ENCODE data around the gene FCRL3.

DNA sequence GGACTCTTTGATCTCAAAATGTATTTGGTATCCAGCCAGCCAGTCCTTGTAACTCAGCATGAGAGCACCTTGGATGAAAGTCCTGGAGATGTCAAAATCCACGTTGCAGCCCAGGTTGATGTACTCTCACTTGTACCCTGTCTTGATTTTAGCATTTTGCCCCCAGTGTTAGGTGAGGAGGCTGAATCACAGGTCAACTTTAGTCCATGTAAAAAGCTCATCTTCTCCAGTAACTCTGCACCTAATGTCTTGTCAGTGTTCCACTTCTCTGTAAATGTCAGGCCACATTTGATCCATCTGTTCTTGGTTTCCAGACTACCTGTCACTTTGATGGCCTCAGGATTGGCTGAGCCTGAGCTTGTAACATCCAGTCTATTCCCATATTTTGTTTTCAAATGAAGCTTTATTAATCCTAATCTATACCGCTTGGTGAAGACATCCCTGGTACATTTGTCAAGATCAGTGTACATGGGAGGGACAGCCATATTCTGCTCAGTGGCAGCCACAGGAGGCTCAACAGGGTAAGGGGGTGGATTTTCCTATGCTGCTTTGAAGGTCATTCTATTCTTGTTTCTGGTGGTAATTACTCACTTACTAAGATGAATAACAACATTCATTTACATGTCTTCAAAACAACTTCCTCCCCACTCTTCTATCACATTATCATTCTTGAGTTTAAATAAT lies 24.1 kb upstream of the FCRL3 start:
- TF ChIP-seq, protein P1, sequence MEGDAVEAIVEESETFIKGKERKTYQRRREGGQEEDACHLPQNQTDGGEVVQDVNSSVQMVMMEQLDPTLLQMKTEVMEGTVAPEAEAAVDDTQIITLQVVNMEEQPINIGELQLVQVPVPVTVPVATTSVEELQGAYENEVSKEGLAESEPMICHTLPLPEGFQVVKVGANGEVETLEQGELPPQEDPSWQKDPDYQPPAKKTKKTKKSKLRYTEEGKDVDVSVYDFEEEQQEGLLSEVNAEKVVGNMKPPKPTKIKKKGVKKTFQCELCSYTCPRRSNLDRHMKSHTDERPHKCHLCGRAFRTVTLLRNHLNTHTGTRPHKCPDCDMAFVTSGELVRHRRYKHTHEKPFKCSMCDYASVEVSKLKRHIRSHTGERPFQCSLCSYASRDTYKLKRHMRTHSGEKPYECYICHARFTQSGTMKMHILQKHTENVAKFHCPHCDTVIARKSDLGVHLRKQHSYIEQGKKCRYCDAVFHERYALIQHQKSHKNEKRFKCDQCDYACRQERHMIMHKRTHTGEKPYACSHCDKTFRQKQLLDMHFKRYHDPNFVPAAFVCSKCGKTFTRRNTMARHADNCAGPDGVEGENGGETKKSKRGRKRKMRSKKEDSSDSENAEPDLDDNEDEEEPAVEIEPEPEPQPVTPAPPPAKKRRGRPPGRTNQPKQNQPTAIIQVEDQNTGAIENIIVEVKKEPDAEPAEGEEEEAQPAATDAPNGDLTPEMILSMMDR (IDR thresholded peaks at IDR 0.05; ENCODE audit: low read depth, low read length, poor library complexity, severe bottlenecking), result no peak
- no peak for TF ChIP-seq EZH2phosphoT487 (IDR thresholded peaks at IDR 0.05; ENCODE audit: borderline replicate concordance, low read length)

Data from DOHH2 (cell line).